H7 (cell line): ENCODE results near the gene NPIPB8. TPM values are rescaled to one million over a fixed set of nuclear protein-coding genes. Genes with fewer than 3 reads are reported as not detected.
"Not testable (repeated sequence)": the region's sequence is repeated elsewhere in the genome, so short reads cannot be mapped to it uniquely, and the experiment has no call there.

Experiments used
- DNase-seq: peaks from one replicate; pipeline ENCODE4 v3.0.0; 2012
- H3K27me3 ChIP-seq: 2 replicates; pipeline ENCODE4 v1.6.0; 2011; ENCODE audit warnings: mild to moderate bottlenecking, low read length; ENCODE audit not compliant: control insufficient read depth, insufficient read depth
- H3K36me3 ChIP-seq: replicated peaks from 2 replicates; pipeline ENCODE4 v1.5.1; 2011; ENCODE audit warnings: low read length; ENCODE audit not compliant: control insufficient read depth, insufficient read depth
- H3K4me3 ChIP-seq: 2 replicates; pipeline ENCODE4 v1.5.1; 2011; ENCODE audit warnings: low read depth, mild to moderate bottlenecking, control low read depth, low read length, moderate library complexity; ENCODE audit not compliant: insufficient read depth
- total RNA-seq: library from RNA; depleted of rRNA; stranded (reverse); fragments of >200 nt; shearing (Covaris generic); gene quantifications from 2 replicates; pipeline ENCODE4 v1.2.3, GENCODE V29; 2014; rRNA removed

Gene NPIPB8
- total RNA-seq, 1 experiment from 2014 or later, result 0.31 TPM

- DNase-seq, H3K27me3 ChIP-seq, H3K36me3 ChIP-seq, H3K4me3 ChIP-seq: not testable (repeated sequence)
Observed at GRCh38 chr16:28639959-28640358, 2.1 kb downstream of the NPIPB8 start.

GRCh38 chr16:28666264-28666663, 28.4 kb downstream of the NPIPB8 start:
- not testable (repeated sequence) for H3K4me3 ChIP-seq, H3K36me3 ChIP-seq, H3K27me3 ChIP-seq, DNase-seq

- H3K4me3 ChIP-seq, H3K27me3 ChIP-seq, DNase-seq, H3K36me3 ChIP-seq: not testable (repeated sequence)
Observed at GRCh38 chr16:28667480-28667879, 29.6 kb downstream of the NPIPB8 start.

- DNase-seq, H3K4me3 ChIP-seq, H3K36me3 ChIP-seq, H3K27me3 ChIP-seq: not testable (repeated sequence)
Observed at GRCh38 chr16:28668199-28668598, 30.3 kb downstream of the NPIPB8 start.

GRCh38 chr16:28688327-28688952, 50.6 kb downstream of the NPIPB8 start:
- H3K27me3 ChIP-seq, H3K4me3 ChIP-seq, H3K36me3 ChIP-seq, DNase-seq: not testable (repeated sequence)

GRCh38 chr16:28689425-28689824, 51.6 kb downstream of the NPIPB8 start:
- H3K27me3 ChIP-seq, DNase-seq, H3K4me3 ChIP-seq, H3K36me3 ChIP-seq: not testable (repeated sequence)

GRCh38 chr16:28691722-28692121, 53.9 kb downstream of the NPIPB8 start:
- not testable (repeated sequence) for H3K27me3 ChIP-seq, DNase-seq, H3K4me3 ChIP-seq, H3K36me3 ChIP-seq

- not testable (repeated sequence) for H3K27me3 ChIP-seq, H3K36me3 ChIP-seq, DNase-seq, H3K4me3 ChIP-seq
Observed at GRCh38 chr16:28693257-28693950, 55.5 kb downstream of the NPIPB8 start.

- not testable (repeated sequence) for H3K36me3 ChIP-seq, H3K27me3 ChIP-seq, DNase-seq, H3K4me3 ChIP-seq
Observed at GRCh38 chr16:28699792-28700191, 61.9 kb downstream of the NPIPB8 start.

- H3K4me3 ChIP-seq, DNase-seq, H3K27me3 ChIP-seq: not testable (repeated sequence)
Observed at GRCh38 chr16:28700349-28700748, 62.5 kb downstream of the NPIPB8 start.

GRCh38 chr16:28701384-28701783, 63.5 kb downstream of the NPIPB8 start:
- not testable (repeated sequence) for DNase-seq, H3K27me3 ChIP-seq, H3K4me3 ChIP-seq, H3K36me3 ChIP-seq

More at GRCh38 chr16:28700349-28700748, 62.5 kb downstream of the NPIPB8 start:
- H3K36me3 ChIP-seq, result not testable (repeated sequence)

- not testable (repeated sequence) for H3K36me3 ChIP-seq, H3K4me3 ChIP-seq, H3K27me3 ChIP-seq, DNase-seq
Observed at GRCh38 chr16:28704246-28704645, 66.4 kb downstream of the NPIPB8 start.

Other genes starting within 250 kb of the NPIPB8 start
- gene EIF3CL, start 234.2 kb upstream of the NPIPB8 start, total RNA-seq, result 136 and 164 TPM in 2 replicates
- gene NPIPB7, start 165.7 kb upstream of the NPIPB8 start, total RNA-seq, result not detected in 2 replicates
- gene CLN3, start 146.0 kb upstream of the NPIPB8 start, total RNA-seq, result 11.8 and 23.0 TPM in 2 replicates
- gene APOBR, start 143.4 kb upstream of the NPIPB8 start, total RNA-seq, result not detected in 2 replicates
- not detected in 2 replicates for gene IL27, start 131.2 kb upstream of the NPIPB8 start, total RNA-seq
- gene NUPR1, start 99.1 kb upstream of the NPIPB8 start, total RNA-seq, result not detected in 2 replicates
- 21.8 and 22.7 TPM in 2 replicates for gene SGF29, start 84.1 kb upstream of the NPIPB8 start, total RNA-seq
- 1.7 and 2.0 TPM in 2 replicates for gene SULT1A2, start 41.0 kb upstream of the NPIPB8 start, total RNA-seq
- gene SULT1A1, start 28.0 kb upstream of the NPIPB8 start, total RNA-seq, result 27.0 and 28.7 TPM in 2 replicates
- 213 and 222 TPM in 2 replicates for gene EIF3C, start 73.4 kb downstream of the NPIPB8 start, total RNA-seq
- gene NPIPB9, start 113.7 kb downstream of the NPIPB8 start, total RNA-seq, result 0.67 TPM in 1 of 2 replicates, not detected in the other
- 77.9 and 88.4 TPM in 2 replicates for gene ATXN2L, start 184.9 kb downstream of the NPIPB8 start, total RNA-seq
- 299 and 301 TPM in 2 replicates for gene TUFM, start 208.3 kb downstream of the NPIPB8 start, total RNA-seq
- gene SH2B1, start 225.8 kb downstream of the NPIPB8 start, total RNA-seq, result 38.9 and 40.0 TPM in 2 replicates
- gene ATP2A1, start 240.4 kb downstream of the NPIPB8 start, total RNA-seq, result 0.10 and 1.0 TPM in 2 replicates